C4-2B (cell line): Measurements from ENCODE around the gene DOLK.

ENCODE experiments used
- CTCF ChIP-seq: fragments of 450-650 bp; conservative IDR thresholded peaks from 2 replicates; pipeline ENCODE4 v1.5.1; 2017; ENCODE audit warnings: mild to moderate bottlenecking
- ZFX ChIP-seq: fragments of 450-650 bp; IDR thresholded peaks from 2 replicates; pipeline ENCODE4 v1.6.1; 2017

GRCh38 chr9:128927731-128928411, 19.5 kb downstream of the DOLK start:
- TF ChIP-seq CTCF (peak; percentile 96), ZFX (no peak)
